Chondrocyte (in vitro differentiated cells): ENCODE measurements around the gene PIK3CB. TPM values are rescaled to one million over a fixed set of nuclear protein-coding genes. Genes with fewer than 3 reads are reported as not detected.
A peak's percentile ranks its signal among the peaks of the same experiment; 100 is the strongest.

Experiments
- DNase-seq: peaks from one replicate; pipeline ENCODE4 v3.0.0; 2021; ENCODE audit warnings: mixed read lengths, low spot score
- H3K27ac Mint-ChIP-seq: one replicate; pipeline ENCODE4 v1.8.0; 2021; ENCODE audit warnings: mild to moderate bottlenecking, moderate library complexity, mixed read lengths; ENCODE audit not compliant: unreplicated experiment
- H3K27me3 Mint-ChIP-seq: 2 replicates; pipeline ENCODE4 v1.8.0; 2021; ENCODE audit warnings: low read depth, mixed read lengths
- H3K36me3 Mint-ChIP-seq: 2 replicates; pipeline ENCODE4 v1.8.0; 2021; ENCODE audit warnings: low read depth, mixed read lengths
- H3K4me1 Mint-ChIP-seq: 2 replicates; pipeline ENCODE4 v1.8.0; 2021; ENCODE audit warnings: low read depth, mild to moderate bottlenecking, mixed read lengths
- H3K4me3 Mint-ChIP-seq: one replicate; pipeline ENCODE4 v1.8.0; 2021; ENCODE audit warnings: mild to moderate bottlenecking, moderate library complexity, mixed read lengths; ENCODE audit not compliant: unreplicated experiment
- H3K9me3 Mint-ChIP-seq: 2 replicates; pipeline ENCODE4 v1.8.0; 2021; ENCODE audit warnings: low read depth, mixed read lengths
- CTCF ChIP-seq: fragments of 200-600 bp; sonication (generic); IDR thresholded peaks from 2 replicates; pipeline ENCODE4 v1.5.0; 2021; ENCODE audit warnings: antibody characterized with exemption, mild to moderate bottlenecking, moderate library complexity
- total RNA-seq: library from RNA; stranded (reverse); gene quantifications from 3 replicates; pipeline ENCODE4 v1.2.1, GENCODE V29; 2021

PIK3CB gene
- total RNA-seq, 1 donor from 2014 or later = 19.5 TPM

- Mint-ChIP-seq H3K27ac (no peak overlapping the region), H3K4me3 (no peak overlapping the region), H3K27me3 (no peaks in the 10 kb centered on the region), H3K36me3 (no peaks in the 10 kb centered on the region), H3K9me3 (no peaks in the 10 kb centered on the region), H3K4me1 (peaks cover 19% of the 10 kb centered on the region)
- TF ChIP-seq CTCF = no peak
- DNase-seq = no peak
Observed at GRCh38 chr3:138801792-138802191, 32.9 kb downstream of the PIK3CB start.

- Mint-ChIP-seq H3K4me1 (peaks cover 16% of the 10 kb centered on the region), H3K36me3 (no peaks in the 10 kb centered on the region), H3K9me3 (no peaks in the 10 kb centered on the region), H3K27ac (no peak overlapping the region), H3K27me3 (no peaks in the 10 kb centered on the region), H3K4me3 (no peak overlapping the region)
- no peak for TF ChIP-seq CTCF
- DNase-seq = no peak
Observed at GRCh38 chr3:138800248-138800647, 34.5 kb downstream of the PIK3CB start.

- no peak for TF ChIP-seq CTCF
- DNase-seq = no peak
- H3K4me1 Mint-ChIP-seq = peaks cover 16% of the 10 kb centered on the region
- H3K27me3 Mint-ChIP-seq = no peaks in the 10 kb centered on the region
- no peaks in the 10 kb centered on the region for H3K36me3 Mint-ChIP-seq
- H3K9me3 Mint-ChIP-seq = no peaks in the 10 kb centered on the region
- no peak overlapping the region for H3K4me3 Mint-ChIP-seq
- peak overlapping the region; percentile 13 for H3K27ac Mint-ChIP-seq
Observed at GRCh38 chr3:138799822-138800221, 34.9 kb downstream of the PIK3CB start.

GRCh38 chr3:138797508-138798038, 37.2 kb downstream of the PIK3CB start:
- H3K4me1 Mint-ChIP-seq = peaks cover 12% of the 10 kb centered on the region
- no peak for DNase-seq
- H3K9me3 Mint-ChIP-seq = no peaks in the 10 kb centered on the region
- no peak overlapping the region for H3K27ac Mint-ChIP-seq
- H3K4me3 Mint-ChIP-seq = no peak overlapping the region
- H3K36me3 Mint-ChIP-seq = no peaks in the 10 kb centered on the region
- TF ChIP-seq CTCF = no peak
- no peaks in the 10 kb centered on the region for H3K27me3 Mint-ChIP-seq

GRCh38 chr3:138796761-138797160, 38.0 kb downstream of the PIK3CB start:
- DNase-seq = no peak
- Mint-ChIP-seq H3K9me3 (no peaks in the 10 kb centered on the region), H3K27ac (no peak overlapping the region), H3K27me3 (no peaks in the 10 kb centered on the region), H3K4me1 (peaks cover 11% of the 10 kb centered on the region), H3K4me3 (no peak overlapping the region), H3K36me3 (no peaks in the 10 kb centered on the region)
- TF ChIP-seq CTCF = no peak
